Vagina (tissue), 2 donors: Measurements from ENCODE around the gene SETBP1. TPM values are rescaled to one million over a fixed set of nuclear protein-coding genes. Genes with fewer than 3 reads are reported as not detected.

Experiments used
- DNase-seq, 2 donors: peaks; one replicate each; pipeline ENCODE4 v3.0.0-alpha.2; 2017; ENCODE audit errors: extremely low spot score in 2 of 2
- H3K27ac ChIP-seq: fragments of 200-600 bp; sonication (generic); one replicate; pipeline ENCODE4 v1.5.1; 2019
- H3K27me3 ChIP-seq: fragments of 200-600 bp; sonication (generic); one replicate; pipeline ENCODE4 v1.5.1; 2019
- H3K36me3 ChIP-seq, 2 donors: fragments of 200-600 bp; sonication (generic); one replicate each; pipeline ENCODE4 v1.5.1; 2017 to 2019
- H3K4me1 ChIP-seq: fragments of 200-600 bp; sonication (generic); one replicate; pipeline ENCODE4 v1.5.1; 2019
- H3K4me3 ChIP-seq, 2 donors: fragments of 200-600 bp; sonication (generic); 1 replicate in 1 of 2; 2 replicates in 1 of 2; pipeline ENCODE4 v1.5.1; 2016 to 2019
- H3K9me3 ChIP-seq: fragments of 200-600 bp; sonication (generic); one replicate; pipeline ENCODE4 v1.5.1; 2019
- POLR2A ChIP-seq, 2 donors: fragments of 450-650 bp; IDR thresholded peaks; one replicate each; pipeline ENCODE4 v1.6.1; 2017; ENCODE audit warnings: antibody characterized with exemption in 2 of 2, mild to moderate bottlenecking in 2 of 2, moderate library complexity in 2 of 2
- POLR2AphosphoS5 ChIP-seq, 2 donors: sonication (generic); formaldehyde crosslinking; IDR thresholded peaks; one replicate each; pipeline ENCODE4 v1.9.0; 2017; ENCODE audit warnings: antibody characterized with exemption in 2 of 2, mild to moderate bottlenecking in 2 of 2, low read depth in 1 of 2; ENCODE audit not compliant: insufficient read depth in 1 of 2
- intact Hi-C: fragments of 100-400 bp; cut with DNase I; formaldehyde crosslinking; loops from one replicate; pipeline ENCODE4 v1.15.1; 2023
- total RNA-seq: library from RNA; depleted of rRNA; stranded (reverse); fragments of >200 nt; gene quantifications from one replicate; pipeline ENCODE4 v1.2.3, GENCODE V29; 2016
- TF ChIP-seq, protein P1 (sequence below), 3 experiments: fragments of 450-650 bp in 2 of 3; fragments of 200-600 bp in 1 of 3; sonication (generic) in 1 of 3; IDR thresholded peaks; one replicate each; pipeline ENCODE4 v1.5.1; 2017 to 2019; ENCODE audit warnings: antibody characterized with exemption in 3 of 3, mild to moderate bottlenecking in 2 of 3, moderate library complexity in 2 of 3

Gene SETBP1
- total RNA-seq, 1 donor from 2014 or later: 38.1 TPM

DNA sequence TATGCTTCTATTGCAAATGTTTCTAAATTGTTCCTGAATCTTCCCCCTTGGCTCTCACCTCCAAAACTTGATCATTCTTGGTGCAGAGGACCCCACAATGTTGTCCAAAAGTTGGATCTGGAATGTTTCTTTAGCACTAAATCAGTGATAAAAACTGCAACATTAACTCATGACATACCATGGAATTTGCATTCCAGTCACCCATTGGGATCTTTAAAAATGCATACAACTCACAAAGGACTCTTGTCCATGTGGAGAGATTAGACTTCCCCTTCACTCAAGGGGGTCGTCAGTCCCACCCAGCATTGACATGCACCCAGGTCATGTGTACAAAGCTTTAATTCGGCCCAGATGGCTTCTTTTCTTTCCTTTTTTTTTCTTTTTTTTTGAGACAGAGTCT lies 169.3 kb downstream of the SETBP1 start:
- H3K36me3 ChIP-seq: no peaks in the 10 kb centered on the region
- no peak for DNase-seq
- no peaks in the 10 kb centered on the region for H3K9me3 ChIP-seq
- no peak overlapping the region for H3K27ac ChIP-seq
- H3K4me3 ChIP-seq: no peak overlapping the region
- H3K27me3 ChIP-seq: no peaks in the 10 kb centered on the region
- TF ChIP-seq POLR2AphosphoS5 (IDR thresholded peaks at IDR 0.05; ENCODE audit: insufficient read depth in 1 of 2, low read depth in 1 of 2): no peak
- no peak for TF ChIP-seq POLR2A (IDR thresholded peaks at IDR 0.05)
- TF ChIP-seq, protein P1, sequence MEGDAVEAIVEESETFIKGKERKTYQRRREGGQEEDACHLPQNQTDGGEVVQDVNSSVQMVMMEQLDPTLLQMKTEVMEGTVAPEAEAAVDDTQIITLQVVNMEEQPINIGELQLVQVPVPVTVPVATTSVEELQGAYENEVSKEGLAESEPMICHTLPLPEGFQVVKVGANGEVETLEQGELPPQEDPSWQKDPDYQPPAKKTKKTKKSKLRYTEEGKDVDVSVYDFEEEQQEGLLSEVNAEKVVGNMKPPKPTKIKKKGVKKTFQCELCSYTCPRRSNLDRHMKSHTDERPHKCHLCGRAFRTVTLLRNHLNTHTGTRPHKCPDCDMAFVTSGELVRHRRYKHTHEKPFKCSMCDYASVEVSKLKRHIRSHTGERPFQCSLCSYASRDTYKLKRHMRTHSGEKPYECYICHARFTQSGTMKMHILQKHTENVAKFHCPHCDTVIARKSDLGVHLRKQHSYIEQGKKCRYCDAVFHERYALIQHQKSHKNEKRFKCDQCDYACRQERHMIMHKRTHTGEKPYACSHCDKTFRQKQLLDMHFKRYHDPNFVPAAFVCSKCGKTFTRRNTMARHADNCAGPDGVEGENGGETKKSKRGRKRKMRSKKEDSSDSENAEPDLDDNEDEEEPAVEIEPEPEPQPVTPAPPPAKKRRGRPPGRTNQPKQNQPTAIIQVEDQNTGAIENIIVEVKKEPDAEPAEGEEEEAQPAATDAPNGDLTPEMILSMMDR (IDR thresholded peaks at IDR 0.05): no peak
- H3K4me1 ChIP-seq: peaks cover 40% of the 10 kb centered on the region
- intact Hi-C loops: no loop called here

DNA sequence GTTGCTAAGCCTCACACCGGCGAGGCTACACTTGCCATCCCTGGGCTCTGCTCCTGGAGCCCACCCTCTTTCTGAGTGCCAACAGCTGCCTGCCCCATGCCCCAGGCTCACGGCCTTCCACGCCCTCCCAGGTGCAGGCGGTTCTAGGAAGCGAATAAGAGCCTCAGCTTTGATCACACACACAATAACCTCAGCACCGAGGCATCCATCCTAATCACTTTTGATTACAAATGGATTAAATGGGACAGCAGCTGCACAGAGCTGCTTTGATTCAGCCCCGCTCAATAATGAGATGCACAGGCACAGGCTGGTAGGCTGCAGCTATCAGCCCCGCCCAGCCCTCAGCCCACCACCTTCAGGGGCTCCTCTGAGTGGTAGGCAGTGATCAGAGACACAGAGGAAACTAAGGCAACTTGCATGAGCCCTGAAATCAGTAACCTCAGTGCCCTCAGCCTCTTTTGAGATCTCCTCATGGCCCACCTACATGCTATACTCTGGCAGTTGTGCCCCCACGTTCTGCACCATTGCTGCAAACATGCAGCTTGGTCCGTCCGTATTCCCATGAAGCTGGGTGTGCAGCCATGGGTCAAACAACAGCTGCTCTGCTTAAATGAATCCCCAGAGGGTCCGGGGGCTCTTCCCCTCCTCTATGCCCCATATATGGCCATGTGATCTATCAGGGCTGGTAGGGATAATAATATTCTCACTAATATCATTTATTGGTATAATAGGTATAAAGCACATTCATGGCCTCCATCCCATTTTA lies 171.4 kb downstream of the SETBP1 start:
- H3K27ac ChIP-seq: no peak overlapping the region

DNA sequence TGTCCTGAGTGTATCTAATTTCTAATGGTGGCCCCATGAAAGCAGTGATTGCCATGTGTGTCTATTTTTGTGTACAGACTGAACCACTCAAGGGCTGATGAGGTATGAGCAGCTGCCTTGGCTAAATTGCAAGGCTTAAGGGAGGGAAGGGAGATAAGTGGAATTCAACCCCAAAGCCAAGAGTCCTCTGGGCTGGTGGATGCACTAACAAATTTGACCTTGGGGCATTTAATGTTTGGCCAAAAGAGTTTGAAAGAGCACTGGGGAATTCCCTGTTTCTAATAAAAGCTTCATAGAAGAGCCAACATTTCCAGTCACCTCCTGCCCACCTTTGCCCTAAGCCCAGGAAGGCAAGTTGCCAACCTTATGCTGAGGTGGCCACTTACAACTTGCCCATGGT lies 172.1 kb downstream of the SETBP1 start:
- H3K27ac ChIP-seq: no peak overlapping the region
- no peaks in the 10 kb centered on the region for H3K27me3 ChIP-seq
- no peak for TF ChIP-seq POLR2A (IDR thresholded peaks at IDR 0.05)
- TF ChIP-seq, protein P1 (IDR thresholded peaks at IDR 0.05): no peak
- no peaks in the 10 kb centered on the region for H3K9me3 ChIP-seq
- intact Hi-C loops: no loop called here
- no peaks in the 10 kb centered on the region for H3K36me3 ChIP-seq
- H3K4me1 ChIP-seq: peaks cover 50% of the 10 kb centered on the region
- no peak for DNase-seq
- H3K4me3 ChIP-seq: no peak overlapping the region

More for the DNA sequence above, 171.4 kb downstream of the SETBP1 start:
- TF ChIP-seq, protein P1 (IDR thresholded peaks at IDR 0.05): no peak
- no peak for TF ChIP-seq POLR2A (IDR thresholded peaks at IDR 0.05)
- TF ChIP-seq POLR2AphosphoS5 (IDR thresholded peaks at IDR 0.05; ENCODE audit: insufficient read depth in 1 of 2, low read depth in 1 of 2): no peak
- Histone ChIP-seq H3K27me3 (no peaks in the 10 kb centered on the region), H3K9me3 (no peaks in the 10 kb centered on the region), H3K4me1 (peaks cover 53% of the 10 kb centered on the region), H3K36me3 (no peaks in the 10 kb centered on the region), H3K4me3 (no peak overlapping the region)
- intact Hi-C loops: no loop called here
- DNase-seq: no peak

- Histone ChIP-seq H3K27ac (no peak overlapping the region), H3K27me3 (no peaks in the 10 kb centered on the region), H3K36me3 (no peaks in the 10 kb centered on the region), H3K4me3 (no peak overlapping the region), H3K4me1 (peaks cover 52% of the 10 kb centered on the region), H3K9me3 (no peaks in the 10 kb centered on the region)
- TF ChIP-seq POLR2A (IDR thresholded peaks at IDR 0.05) (no peak), POLR2AphosphoS5 (IDR thresholded peaks at IDR 0.05; ENCODE audit: insufficient read depth in 1 of 2, low read depth in 1 of 2) (no peak)
- TF ChIP-seq, protein P1 (IDR thresholded peaks at IDR 0.05): no peak
- intact Hi-C loops: no loop called here
- DNase-seq: no peak
Observed at GRCh38 chr18:44853430-44853829, 172.7 kb downstream of the SETBP1 start.

DNA sequence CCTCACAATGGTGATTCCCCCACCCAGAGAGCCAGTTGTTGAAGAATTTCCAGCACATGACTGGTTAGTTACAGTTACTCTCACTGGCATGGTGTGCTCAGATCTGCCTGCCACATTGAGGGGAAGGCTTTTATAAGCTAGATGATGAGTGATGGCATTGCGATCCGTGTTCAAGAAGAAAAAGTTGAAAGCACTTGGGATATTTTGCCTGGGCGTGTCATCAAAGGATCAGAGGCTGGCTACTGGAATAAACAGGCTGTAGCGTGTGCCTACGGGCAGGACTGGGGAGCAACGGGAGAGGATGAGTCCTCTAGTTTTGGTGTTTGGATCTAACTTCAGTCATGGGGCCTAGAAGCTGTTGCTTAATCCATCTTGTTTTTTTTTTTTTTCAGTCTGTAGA lies 175.0 kb downstream of the SETBP1 start:
- no peak for DNase-seq
- peaks cover 63% of the 10 kb centered on the region for H3K4me1 ChIP-seq
- no peak overlapping the region for H3K4me3 ChIP-seq
- intact Hi-C loops: no loop called here
- no peaks in the 10 kb centered on the region for H3K9me3 ChIP-seq
- no peaks in the 10 kb centered on the region for H3K36me3 ChIP-seq
- TF ChIP-seq POLR2AphosphoS5 (IDR thresholded peaks at IDR 0.05; ENCODE audit: insufficient read depth in 1 of 2, low read depth in 1 of 2) (no peak), POLR2A (IDR thresholded peaks at IDR 0.05) (no peak)
- TF ChIP-seq, protein P1 (IDR thresholded peaks at IDR 0.05): no peak
- no peak overlapping the region for H3K27ac ChIP-seq
- H3K27me3 ChIP-seq: no peaks in the 10 kb centered on the region
